ENCODE results near the gene SFRP5. TPM values are rescaled to one million over a fixed set of nuclear protein-coding genes. Genes with fewer than 3 reads are reported as not detected.

The SFRP5 gene
- total RNA-seq, 1 donor, result not detected

DNA sequence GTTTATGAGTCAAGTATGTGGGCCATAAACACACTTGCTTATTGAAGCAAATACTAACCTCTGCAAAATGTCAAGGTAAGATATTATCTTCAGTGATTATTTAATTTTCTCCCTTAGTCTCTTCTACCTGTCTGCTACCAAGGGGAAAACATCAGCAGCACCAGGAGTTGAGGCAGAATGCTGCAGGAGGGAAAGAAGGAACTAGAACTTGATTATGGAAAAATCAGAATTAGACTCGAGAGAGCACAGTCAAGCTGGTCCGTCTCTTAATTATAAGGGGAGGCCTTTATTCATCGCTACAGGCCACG, 39.8 kb downstream of the SFRP5 start:
- TF ChIP-seq, protein P1, sequence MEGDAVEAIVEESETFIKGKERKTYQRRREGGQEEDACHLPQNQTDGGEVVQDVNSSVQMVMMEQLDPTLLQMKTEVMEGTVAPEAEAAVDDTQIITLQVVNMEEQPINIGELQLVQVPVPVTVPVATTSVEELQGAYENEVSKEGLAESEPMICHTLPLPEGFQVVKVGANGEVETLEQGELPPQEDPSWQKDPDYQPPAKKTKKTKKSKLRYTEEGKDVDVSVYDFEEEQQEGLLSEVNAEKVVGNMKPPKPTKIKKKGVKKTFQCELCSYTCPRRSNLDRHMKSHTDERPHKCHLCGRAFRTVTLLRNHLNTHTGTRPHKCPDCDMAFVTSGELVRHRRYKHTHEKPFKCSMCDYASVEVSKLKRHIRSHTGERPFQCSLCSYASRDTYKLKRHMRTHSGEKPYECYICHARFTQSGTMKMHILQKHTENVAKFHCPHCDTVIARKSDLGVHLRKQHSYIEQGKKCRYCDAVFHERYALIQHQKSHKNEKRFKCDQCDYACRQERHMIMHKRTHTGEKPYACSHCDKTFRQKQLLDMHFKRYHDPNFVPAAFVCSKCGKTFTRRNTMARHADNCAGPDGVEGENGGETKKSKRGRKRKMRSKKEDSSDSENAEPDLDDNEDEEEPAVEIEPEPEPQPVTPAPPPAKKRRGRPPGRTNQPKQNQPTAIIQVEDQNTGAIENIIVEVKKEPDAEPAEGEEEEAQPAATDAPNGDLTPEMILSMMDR (IDR thresholded peaks at IDR 0.05; ENCODE audit: insufficient read depth, low read depth, low read length), result no peak
- no peak for DNase-seq (ENCODE audit: low read depth)
- no peak overlapping the region for H3K4me3 ChIP-seq (ENCODE audit: low read depth, low read length)

DNA sequence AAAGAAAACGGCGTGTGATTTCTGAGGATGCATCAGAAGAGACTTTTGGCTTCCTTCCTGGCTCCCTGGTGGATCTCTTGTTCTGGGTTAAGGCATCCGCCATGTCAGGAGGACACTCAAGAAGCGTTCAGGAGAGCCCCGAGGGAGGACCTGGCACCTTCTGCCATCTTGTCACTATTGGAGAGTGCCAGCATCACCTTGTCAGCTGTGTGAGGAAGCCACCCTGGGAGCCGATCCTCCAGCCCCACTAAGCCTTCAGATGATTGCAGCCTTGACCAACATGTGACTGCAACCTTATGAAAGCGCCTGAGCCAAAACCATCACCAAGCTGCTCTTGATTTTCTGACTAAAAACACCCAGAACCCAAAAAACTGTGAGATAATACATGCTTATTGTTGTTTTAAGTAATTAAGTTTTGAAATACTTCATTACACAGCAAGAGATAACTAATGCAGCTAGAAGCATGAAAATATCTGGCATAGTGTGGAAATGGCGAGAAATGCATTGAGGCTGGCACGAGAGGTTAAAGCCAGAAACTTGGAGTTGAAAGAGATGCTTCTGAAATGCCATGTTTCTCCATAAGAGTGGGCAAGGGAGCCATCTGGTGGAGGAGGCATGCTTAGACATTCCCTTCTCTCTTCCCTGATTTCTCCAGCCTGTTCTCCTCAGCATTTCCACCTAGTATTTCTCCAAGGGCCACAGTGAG, 40.3 kb downstream of the SFRP5 start:
- peak; percentile 77 for DNase-seq (ENCODE audit: low read depth)
- no peak overlapping the region for H3K4me3 ChIP-seq (ENCODE audit: low read depth, low read length)
- TF ChIP-seq, protein P1 (IDR thresholded peaks at IDR 0.05; ENCODE audit: insufficient read depth, low read depth, low read length), result peak; percentile 86

DNA sequence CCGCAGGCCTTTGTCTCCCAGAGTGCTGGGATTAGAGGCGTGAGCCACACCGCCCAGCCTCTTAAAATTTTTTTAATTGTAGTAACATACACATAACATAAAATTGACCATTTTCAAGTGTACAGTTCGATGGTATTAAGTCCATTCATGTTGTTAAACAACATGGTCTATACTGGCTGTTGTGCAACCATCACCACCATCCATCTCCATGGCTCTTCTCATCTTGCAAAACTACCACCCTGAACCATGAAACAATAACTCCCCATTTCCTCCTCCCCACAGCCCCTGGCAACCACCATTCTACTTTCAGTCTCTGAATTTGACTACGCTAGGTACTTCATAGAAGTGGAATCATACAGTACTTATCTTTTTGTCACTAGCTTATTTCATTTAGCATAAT, 42.8 kb downstream of the SFRP5 start:
- DNase-seq (ENCODE audit: low read depth), result no peak
- no peak overlapping the region for H3K4me3 ChIP-seq (ENCODE audit: low read depth, low read length)
- TF ChIP-seq, protein P1 (IDR thresholded peaks at IDR 0.05; ENCODE audit: insufficient read depth, low read depth, low read length), result no peak

DNA sequence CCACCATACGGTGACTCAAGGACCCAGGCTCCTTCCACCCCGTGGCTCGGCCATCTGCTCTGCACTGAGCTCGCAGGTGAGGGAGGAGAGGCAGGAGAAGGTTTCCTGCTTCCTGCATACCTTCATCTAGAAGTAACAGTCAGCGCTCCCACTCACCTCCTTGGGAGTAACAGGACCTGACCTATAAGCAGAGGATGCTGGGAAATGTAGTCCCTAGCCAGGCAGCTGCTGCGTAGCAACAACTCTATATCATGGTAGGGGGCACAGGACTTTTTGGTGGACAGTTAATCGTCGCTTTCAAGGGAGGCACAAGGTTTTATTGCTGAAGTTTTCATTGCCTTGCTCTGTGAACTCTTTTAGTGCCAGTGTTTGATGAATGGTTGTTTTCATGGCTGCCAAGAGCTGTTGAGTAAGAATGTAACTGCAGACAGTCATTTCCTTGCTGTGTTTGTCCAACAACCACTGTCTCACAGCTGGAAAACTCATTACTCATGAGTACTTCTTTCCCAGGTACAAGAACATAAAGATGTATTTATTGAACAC, 45.1 kb downstream of the SFRP5 start:
- peak overlapping the region; percentile 37 for H3K4me3 ChIP-seq (ENCODE audit: low read depth, low read length)
- DNase-seq (ENCODE audit: low read depth), result peak; percentile 90
- TF ChIP-seq, protein P1 (IDR thresholded peaks at IDR 0.05; ENCODE audit: insufficient read depth, low read depth, low read length), result no peak

DNA sequence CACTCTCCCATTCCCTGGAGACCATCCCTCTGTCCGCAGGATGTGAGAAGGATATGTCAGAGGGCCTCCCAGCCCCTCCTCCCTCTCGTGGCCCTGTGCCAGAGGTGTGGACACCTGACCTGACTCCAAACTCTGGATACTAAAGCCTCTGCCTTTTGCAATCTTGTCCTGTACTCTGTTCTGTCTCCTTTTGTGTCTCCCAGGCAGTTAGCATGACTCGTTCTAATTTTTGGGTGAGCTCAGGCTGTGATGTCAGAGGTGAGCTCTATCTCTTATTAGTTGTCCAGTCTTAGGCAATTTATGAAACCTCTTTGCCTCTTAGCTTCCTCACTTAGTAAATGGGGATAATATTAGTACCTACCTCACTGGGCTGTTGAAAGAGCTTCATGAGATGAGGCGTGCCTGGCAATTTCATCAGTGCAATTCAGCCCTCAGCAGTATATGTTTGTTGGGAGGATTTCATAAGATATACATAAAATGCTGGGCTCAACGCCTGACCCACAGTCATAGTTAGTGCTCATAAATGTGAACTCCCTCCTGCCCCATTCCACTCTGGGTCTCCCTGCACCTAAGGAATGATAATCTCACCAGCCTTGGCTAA, 47.4 kb downstream of the SFRP5 start:
- DNase-seq (ENCODE audit: low read depth), result peak; percentile 88
- TF ChIP-seq, protein P1 (IDR thresholded peaks at IDR 0.05; ENCODE audit: insufficient read depth, low read depth, low read length), result no peak
- H3K4me3 ChIP-seq (ENCODE audit: low read depth, low read length), result no peak overlapping the region

DNA sequence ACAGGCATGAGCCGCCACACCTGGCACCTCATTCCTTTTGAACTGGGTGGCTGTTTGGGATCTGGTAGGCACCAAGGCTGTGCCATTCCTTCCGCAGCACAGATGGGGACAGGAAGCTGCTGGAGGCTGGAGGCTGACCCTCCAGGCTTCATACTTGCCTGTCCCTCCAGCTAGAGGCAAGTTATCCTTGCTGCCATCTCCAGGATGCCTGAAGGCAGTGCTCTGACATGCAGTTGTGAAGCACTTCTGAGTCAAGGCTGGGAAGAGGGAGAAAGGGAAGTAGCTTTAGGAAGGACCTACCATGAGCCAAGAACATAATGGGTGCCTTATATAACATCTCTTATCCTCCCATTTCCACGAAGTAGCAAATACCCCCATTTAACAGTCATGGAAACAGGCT, 48.8 kb downstream of the SFRP5 start:
- DNase-seq (ENCODE audit: low read depth), result no peak
- TF ChIP-seq, protein P1 (IDR thresholded peaks at IDR 0.05; ENCODE audit: insufficient read depth, low read depth, low read length), result no peak
- H3K4me3 ChIP-seq (ENCODE audit: low read depth, low read length), result no peak overlapping the region
